ENCODE data around the gene GDAP2.
A peak's percentile ranks its signal among the peaks of the same experiment; 100 is the strongest.
"Not testable (repeated sequence)": the region's sequence is repeated elsewhere in the genome, so short reads cannot be mapped to it uniquely, and the experiment has no call there.

GDAP2 gene

DNA sequence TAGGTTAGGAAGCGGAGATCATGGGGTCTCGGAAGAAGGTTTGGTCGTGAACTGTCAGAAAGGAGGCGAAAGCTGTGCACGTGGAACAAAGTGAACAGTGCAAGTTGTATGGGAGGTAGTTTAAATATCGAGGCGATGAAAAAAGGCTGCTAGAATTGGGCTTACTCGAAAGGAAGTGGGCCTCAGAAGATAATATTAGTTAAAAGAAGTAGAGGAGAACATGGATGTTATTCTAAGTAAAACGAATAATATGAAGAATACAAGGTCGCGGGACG is 689 bp upstream of the GDAP2 start:
- peak overlapping the region; percentile 99 for H3K27ac Mint-ChIP-seq (ENCODE audit: low read depth)
- DNase-seq (ENCODE audit: low spot score in 2 of 2) (no peak), ATAC-seq (replicated peaks; ENCODE audit: extremely low read depth, poor library complexity, severe bottlenecking) (peak; percentile 1)
- peaks cover 56% of the 10 kb centered on the region for H3K4me1 Mint-ChIP-seq
- peak overlapping the region; percentile 94 for H3K4me3 Mint-ChIP-seq
- no peaks in the 10 kb centered on the region for H3K9me3 Mint-ChIP-seq
- H3K27me3 Mint-ChIP-seq = no peaks in the 10 kb centered on the region
- peaks cover 24% of the 10 kb centered on the region for H3K36me3 Mint-ChIP-seq (ENCODE audit: insufficient read depth)

DNA sequence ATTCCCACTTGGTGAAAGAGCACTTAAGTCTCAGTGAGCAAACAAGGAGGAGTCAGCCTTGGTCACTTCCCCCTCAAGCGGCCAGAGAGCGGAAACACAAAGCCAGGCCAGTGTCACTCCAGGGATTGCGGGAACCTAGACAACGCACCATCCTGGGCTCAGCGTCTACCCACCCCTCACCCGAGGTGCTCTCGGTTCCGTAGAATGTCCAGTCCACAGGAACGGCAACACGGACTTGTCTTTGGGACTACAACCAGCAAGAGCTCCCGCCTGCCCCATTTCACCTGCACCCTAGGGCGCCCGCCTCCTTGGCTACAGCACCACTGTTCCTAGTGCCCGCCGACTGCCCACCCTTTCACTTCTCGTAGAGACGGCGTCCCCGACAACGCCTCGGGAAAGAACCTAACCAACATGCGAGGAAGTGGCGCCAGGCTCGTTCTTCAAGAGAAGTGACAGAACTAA is 509 bp downstream of the GDAP2 start:
- no peaks in the 10 kb centered on the region for H3K27me3 Mint-ChIP-seq
- ATAC-seq (replicated peaks; ENCODE audit: extremely low read depth, poor library complexity, severe bottlenecking) = peak; percentile 55
- no peaks in the 10 kb centered on the region for H3K9me3 Mint-ChIP-seq
- H3K27ac Mint-ChIP-seq (ENCODE audit: low read depth) = peak overlapping the region; percentile 99
- H3K4me1 Mint-ChIP-seq = peaks cover 60% of the 10 kb centered on the region
- peak overlapping the region; percentile 94 for H3K4me3 Mint-ChIP-seq
- H3K36me3 Mint-ChIP-seq (ENCODE audit: insufficient read depth) = peaks cover 20% of the 10 kb centered on the region
- DNase-seq (ENCODE audit: low spot score in 2 of 2) = peak; percentile 45 to 64

DNA sequence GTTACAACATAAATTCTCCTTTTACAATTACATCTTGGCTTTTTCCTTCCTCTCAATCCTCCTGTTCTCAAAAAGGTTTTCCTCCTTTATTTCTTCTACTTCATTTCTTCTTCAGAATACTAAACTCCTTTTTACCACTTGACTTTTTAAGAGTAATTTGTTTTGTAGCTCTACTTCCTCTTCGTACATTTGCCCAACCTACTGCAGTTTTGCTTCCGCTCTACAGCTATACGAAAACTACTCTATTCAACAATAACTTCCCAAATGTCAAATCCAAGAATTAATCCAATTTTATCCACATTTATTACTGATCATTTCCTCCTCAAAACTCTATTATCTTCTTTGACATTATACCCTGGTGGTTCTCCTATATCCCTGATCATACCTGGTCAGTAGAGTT is 3.4 kb downstream of the GDAP2 start:
- DNase-seq (ENCODE audit: low spot score in 2 of 2) (no peak), ATAC-seq (replicated peaks; ENCODE audit: extremely low read depth, poor library complexity, severe bottlenecking) (no peak)
- peaks cover 41% of the 10 kb centered on the region for H3K4me1 Mint-ChIP-seq
- H3K4me3 Mint-ChIP-seq = no peak overlapping the region
- H3K9me3 Mint-ChIP-seq = no peaks in the 10 kb centered on the region
- H3K36me3 Mint-ChIP-seq (ENCODE audit: insufficient read depth) = peaks cover 19% of the 10 kb centered on the region
- no peak overlapping the region for H3K27ac Mint-ChIP-seq (ENCODE audit: low read depth)
- H3K27me3 Mint-ChIP-seq = no peaks in the 10 kb centered on the region

DNA sequence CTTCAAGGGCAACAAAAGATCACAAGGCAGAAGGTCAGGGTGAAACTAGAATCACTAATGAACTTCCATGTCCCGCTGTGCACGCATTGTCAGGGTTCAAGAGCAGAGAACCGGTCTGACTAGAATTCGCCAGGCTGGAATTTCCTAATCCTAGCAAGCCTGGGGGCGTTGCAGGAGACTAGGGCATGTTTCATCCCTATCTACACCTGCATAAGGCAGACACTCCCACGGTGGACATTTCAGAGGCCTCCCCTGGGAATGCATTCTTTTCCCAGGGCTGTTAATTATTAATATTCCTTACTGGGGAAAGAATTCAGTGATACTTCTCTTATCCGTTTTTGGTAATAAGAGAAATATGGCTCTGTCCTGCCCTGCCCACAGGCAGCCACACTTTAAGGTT is 6.7 kb downstream of the GDAP2 start:
- not testable (repeated sequence) for H3K9me3 Mint-ChIP-seq; H3K27ac Mint-ChIP-seq (ENCODE audit: low read depth); H3K36me3 Mint-ChIP-seq (ENCODE audit: insufficient read depth); ATAC-seq (replicated peaks; ENCODE audit: extremely low read depth, poor library complexity, severe bottlenecking); H3K4me3 Mint-ChIP-seq; DNase-seq (ENCODE audit: low spot score in 2 of 2); H3K27me3 Mint-ChIP-seq
- H3K4me1 Mint-ChIP-seq = peaks cover 11% of the 10 kb centered on the region

DNA sequence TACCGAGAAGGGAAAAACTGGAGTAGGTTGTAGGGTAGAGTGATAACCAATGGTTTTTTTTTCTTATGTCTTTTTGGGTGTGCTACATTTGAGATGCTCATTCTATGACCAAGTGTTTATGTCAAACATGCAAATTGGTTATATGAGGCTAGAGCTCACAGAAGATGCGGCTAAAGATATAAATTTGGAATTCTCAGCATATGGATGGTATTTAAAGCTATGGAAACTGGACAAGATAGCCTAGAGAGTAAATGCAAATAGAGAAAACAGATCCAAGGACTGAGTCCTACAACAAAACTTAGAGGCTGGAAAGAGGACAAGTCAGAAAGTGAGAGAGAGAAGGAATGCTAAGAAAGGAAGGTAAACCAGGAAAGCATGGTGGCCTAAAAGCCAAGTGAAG is 7.4 kb downstream of the GDAP2 start:
- ATAC-seq (replicated peaks; ENCODE audit: extremely low read depth, poor library complexity, severe bottlenecking) (no peak), DNase-seq (ENCODE audit: low spot score in 2 of 2) (no peak)
- no peak overlapping the region for H3K4me3 Mint-ChIP-seq
- no peaks in the 10 kb centered on the region for H3K27me3 Mint-ChIP-seq
- peaks cover 11% of the 10 kb centered on the region for H3K4me1 Mint-ChIP-seq
- no peak overlapping the region for H3K27ac Mint-ChIP-seq (ENCODE audit: low read depth)
- H3K9me3 Mint-ChIP-seq = no peaks in the 10 kb centered on the region
- H3K36me3 Mint-ChIP-seq (ENCODE audit: insufficient read depth) = peaks cover 10% of the 10 kb centered on the region

GRCh38 chr1:117919376-117919775 is 10.0 kb downstream of the GDAP2 start:
- no peak overlapping the region for H3K4me3 Mint-ChIP-seq
- peaks cover 11% of the 10 kb centered on the region for H3K4me1 Mint-ChIP-seq
- no peak overlapping the region for H3K27ac Mint-ChIP-seq (ENCODE audit: low read depth)
- H3K27me3 Mint-ChIP-seq = no peaks in the 10 kb centered on the region
- DNase-seq (ENCODE audit: low spot score in 2 of 2) (no peak), ATAC-seq (replicated peaks; ENCODE audit: extremely low read depth, poor library complexity, severe bottlenecking) (no peak)
- H3K36me3 Mint-ChIP-seq (ENCODE audit: insufficient read depth) = peaks cover 29% of the 10 kb centered on the region
- no peaks in the 10 kb centered on the region for H3K9me3 Mint-ChIP-seq

- H3K27me3 Mint-ChIP-seq = no peaks in the 10 kb centered on the region
- ATAC-seq (replicated peaks; ENCODE audit: extremely low read depth, poor library complexity, severe bottlenecking) = no peak
- H3K4me1 Mint-ChIP-seq = peaks cover 13% of the 10 kb centered on the region
- H3K27ac Mint-ChIP-seq (ENCODE audit: low read depth) = no peak overlapping the region
- peaks cover 44% of the 10 kb centered on the region for H3K36me3 Mint-ChIP-seq (ENCODE audit: insufficient read depth)
- DNase-seq (ENCODE audit: low spot score in 2 of 2) = no peak
- no peaks in the 10 kb centered on the region for H3K9me3 Mint-ChIP-seq
- H3K4me3 Mint-ChIP-seq = no peak overlapping the region
These were observed 18.4 kb downstream of the GDAP2 start for GRCh38 chr1:117911051-117911450.

DNA sequence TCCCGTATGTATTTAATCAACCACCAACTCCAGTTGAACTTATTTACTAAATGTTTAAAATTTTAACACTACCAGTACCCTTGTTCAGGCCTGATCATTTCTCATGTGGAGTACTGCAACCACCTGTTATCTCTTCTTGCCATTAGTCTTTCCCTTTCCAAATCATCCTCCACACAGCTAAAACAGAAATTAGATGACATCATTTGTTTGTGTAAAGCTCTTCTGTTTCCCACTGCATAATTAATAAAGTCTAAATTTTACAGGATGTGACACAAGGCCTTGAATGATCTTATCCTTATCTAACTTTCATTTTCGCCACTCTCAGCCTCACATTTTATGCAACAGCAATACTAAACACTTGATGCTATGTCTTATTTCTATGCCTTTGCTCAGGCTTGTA is 24.4 kb downstream of the GDAP2 start:
- Mint-ChIP-seq H3K27ac (ENCODE audit: low read depth) (peak overlapping the region; percentile 3), H3K36me3 (ENCODE audit: insufficient read depth) (peaks cover 44% of the 10 kb centered on the region), H3K4me1 (no peaks in the 10 kb centered on the region), H3K27me3 (no peaks in the 10 kb centered on the region), H3K4me3 (no peak overlapping the region), H3K9me3 (no peaks in the 10 kb centered on the region)
- DNase-seq (ENCODE audit: low spot score in 2 of 2) = no peak
- no peak for ATAC-seq (replicated peaks; ENCODE audit: extremely low read depth, poor library complexity, severe bottlenecking)

- no peak for ATAC-seq (replicated peaks; ENCODE audit: extremely low read depth, poor library complexity, severe bottlenecking)
- H3K4me3 Mint-ChIP-seq = no peak overlapping the region
- peaks cover 42% of the 10 kb centered on the region for H3K36me3 Mint-ChIP-seq (ENCODE audit: insufficient read depth)
- H3K9me3 Mint-ChIP-seq = no peaks in the 10 kb centered on the region
- no peak for DNase-seq (ENCODE audit: low spot score in 2 of 2)
- no peaks in the 10 kb centered on the region for H3K27me3 Mint-ChIP-seq
- H3K4me1 Mint-ChIP-seq = no peaks in the 10 kb centered on the region
- no peak overlapping the region for H3K27ac Mint-ChIP-seq (ENCODE audit: low read depth)
These were observed 24.9 kb downstream of the GDAP2 start for GRCh38 chr1:117904485-117904884.

- no peak for ATAC-seq (replicated peaks; ENCODE audit: extremely low read depth, poor library complexity, severe bottlenecking)
- no peaks in the 10 kb centered on the region for H3K27me3 Mint-ChIP-seq
- no peak overlapping the region for H3K4me3 Mint-ChIP-seq
- H3K9me3 Mint-ChIP-seq = no peaks in the 10 kb centered on the region
- H3K36me3 Mint-ChIP-seq (ENCODE audit: insufficient read depth) = peaks cover 44% of the 10 kb centered on the region
- H3K27ac Mint-ChIP-seq (ENCODE audit: low read depth) = no peak overlapping the region
- H3K4me1 Mint-ChIP-seq = no peaks in the 10 kb centered on the region
- DNase-seq (ENCODE audit: low spot score in 2 of 2) = no peak
These were observed 26.5 kb downstream of the GDAP2 start for GRCh38 chr1:117902944-117903343.

GRCh38 chr1:117899801-117900200 is 29.6 kb downstream of the GDAP2 start:
- Mint-ChIP-seq H3K27me3 (no peaks in the 10 kb centered on the region), H3K4me3 (no peak overlapping the region), H3K4me1 (peaks cover 6% of the 10 kb centered on the region), H3K27ac (ENCODE audit: low read depth) (peak overlapping the region; percentile 38), H3K36me3 (ENCODE audit: insufficient read depth) (peaks cover 35% of the 10 kb centered on the region), H3K9me3 (no peaks in the 10 kb centered on the region)
- no peak for ATAC-seq (replicated peaks; ENCODE audit: extremely low read depth, poor library complexity, severe bottlenecking)
- no peak for DNase-seq (ENCODE audit: low spot score in 2 of 2)

DNA sequence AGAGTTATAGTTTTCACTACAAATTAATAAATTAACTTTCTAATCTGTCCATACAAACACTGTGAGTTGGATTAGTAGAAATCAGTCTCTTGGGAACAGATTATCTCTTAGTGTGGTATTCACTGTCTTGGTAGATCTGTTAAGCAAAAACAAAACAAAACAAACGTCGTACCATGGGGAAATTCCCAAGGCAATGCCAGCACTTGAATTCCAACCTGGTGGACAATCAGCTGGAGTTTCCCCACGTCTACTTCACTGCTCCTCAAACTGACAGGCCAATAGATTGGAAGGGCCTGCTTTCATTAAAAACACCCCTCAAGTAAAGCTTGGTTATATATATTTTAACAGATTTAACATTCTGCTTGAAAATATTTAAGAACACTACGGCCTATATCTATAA is 31.9 kb downstream of the GDAP2 start:
- Mint-ChIP-seq H3K27me3 (no peaks in the 10 kb centered on the region), H3K36me3 (ENCODE audit: insufficient read depth) (peaks cover 26% of the 10 kb centered on the region), H3K4me1 (peaks cover 6% of the 10 kb centered on the region), H3K4me3 (no peak overlapping the region), H3K27ac (ENCODE audit: low read depth) (no peak overlapping the region), H3K9me3 (no peaks in the 10 kb centered on the region)
- DNase-seq (ENCODE audit: low spot score in 2 of 2) (no peak), ATAC-seq (replicated peaks; ENCODE audit: extremely low read depth, poor library complexity, severe bottlenecking) (no peak)

- peaks cover 21% of the 10 kb centered on the region for H3K36me3 Mint-ChIP-seq (ENCODE audit: insufficient read depth)
- H3K27ac Mint-ChIP-seq (ENCODE audit: low read depth) = no peak overlapping the region
- H3K4me3 Mint-ChIP-seq = no peak overlapping the region
- H3K9me3 Mint-ChIP-seq = no peaks in the 10 kb centered on the region
- no peaks in the 10 kb centered on the region for H3K27me3 Mint-ChIP-seq
- ATAC-seq (replicated peaks; ENCODE audit: extremely low read depth, poor library complexity, severe bottlenecking) = peak; percentile 40
- peak; percentile 20 to 32 for DNase-seq (ENCODE audit: low spot score in 2 of 2)
- peaks cover 6% of the 10 kb centered on the region for H3K4me1 Mint-ChIP-seq
These were observed 33.8 kb downstream of the GDAP2 start for GRCh38 chr1:117895482-117896114.

DNA sequence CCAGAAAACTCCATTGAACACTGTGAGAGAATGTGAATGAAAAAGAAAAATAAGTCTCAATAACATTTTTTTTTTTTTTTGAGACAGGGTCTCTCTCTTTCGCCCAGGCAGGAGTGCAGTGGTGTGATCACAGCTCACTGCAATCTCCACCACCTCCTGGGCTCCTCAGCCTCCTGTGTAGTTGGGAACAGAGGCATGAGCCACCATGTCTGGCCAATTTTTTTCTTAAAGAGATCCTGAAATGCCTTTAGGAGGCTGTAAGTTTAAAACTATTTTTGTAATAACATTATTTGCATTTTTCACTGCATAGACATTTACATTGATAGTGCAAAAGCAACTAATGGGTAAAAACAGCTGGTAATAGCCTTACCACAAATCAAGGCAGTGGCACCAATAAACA is 35.3 kb downstream of the GDAP2 start:
- Mint-ChIP-seq H3K36me3 (ENCODE audit: insufficient read depth) (peaks cover 15% of the 10 kb centered on the region), H3K9me3 (no peaks in the 10 kb centered on the region), H3K27me3 (no peaks in the 10 kb centered on the region), H3K4me3 (no peak overlapping the region), H3K4me1 (peaks cover 6% of the 10 kb centered on the region), H3K27ac (ENCODE audit: low read depth) (no peak overlapping the region)
- no peak for DNase-seq (ENCODE audit: low spot score in 2 of 2)
- ATAC-seq (replicated peaks; ENCODE audit: extremely low read depth, poor library complexity, severe bottlenecking) = no peak
